Mucosa of descending colon (tissue), 3 donors: ENCODE results near the gene MAS1. TPM values are rescaled to one million over a fixed set of nuclear protein-coding genes. Genes with fewer than 3 reads are reported as not detected.

Experiments
- ATAC-seq: fragments of 200-7000 bp; cut with Tn5 transposase; one replicate; pipeline ENCODE4 v1.9.1; 2020; ENCODE audit warnings: mild to moderate bottlenecking, moderate library complexity
- DNase-seq, 3 donors: peaks; one replicate each; pipeline ENCODE4 v3.0.0-alpha.2; 2020
- H3K36me3 ChIP-seq: fragments of 200-600 bp; one replicate; pipeline ENCODE4 v1.8.0; 2021; ENCODE audit warnings: low read depth, mild to moderate bottlenecking
- H3K4me1 ChIP-seq: fragments of 200-600 bp; one replicate; pipeline ENCODE4 v1.8.0; 2021; ENCODE audit warnings: low read depth, mild to moderate bottlenecking
- H3K4me3 ChIP-seq: fragments of 200-600 bp; one replicate; pipeline ENCODE4 v1.8.0; 2021; ENCODE audit warnings: mild to moderate bottlenecking
- H3K9me3 ChIP-seq: fragments of 200-600 bp; one replicate; pipeline ENCODE4 v1.8.0; 2021; ENCODE audit warnings: mild to moderate bottlenecking
- CTCF ChIP-seq: fragments of 200-600 bp; IDR thresholded peaks from one replicate; pipeline ENCODE4 v1.8.0; 2022; ENCODE audit warnings: antibody characterized with exemption, mild to moderate bottlenecking
- intact Hi-C, 2 donors: fragments of 100-400 bp; cut with DNase I in 1 of 2; cut with micrococcal nuclease in 1 of 2; formaldehyde crosslinking; loops; one replicate each; pipeline versions ENCODE4 v1.11.0 to v1.11.1; 2022; cut with DNase I, micrococcal nuclease
- total RNA-seq, 3 donors: library from RNA; stranded (reverse); fragmentation: NEBNext Ultra II Directional in 2 of 3; extraction: Animal tissue kit (Norgen Biotek cat#: 25700) in 2 of 3; gene quantifications; one replicate each; pipeline versions ENCODE4 v1.2.1 to v1.2.4, GENCODE V29; 2021 to 2023
- donor health status: DM: no; HTN: no; CAD: no; lungs with moderate emphysema.
- donor health status: DM: no; HTN: no; CAD: no.
- donor health status: DM: no; HTN: yes; CAD: no.

MAS1 gene
- total RNA-seq, 3 donors from 2014 or later, result not detected

DNA sequence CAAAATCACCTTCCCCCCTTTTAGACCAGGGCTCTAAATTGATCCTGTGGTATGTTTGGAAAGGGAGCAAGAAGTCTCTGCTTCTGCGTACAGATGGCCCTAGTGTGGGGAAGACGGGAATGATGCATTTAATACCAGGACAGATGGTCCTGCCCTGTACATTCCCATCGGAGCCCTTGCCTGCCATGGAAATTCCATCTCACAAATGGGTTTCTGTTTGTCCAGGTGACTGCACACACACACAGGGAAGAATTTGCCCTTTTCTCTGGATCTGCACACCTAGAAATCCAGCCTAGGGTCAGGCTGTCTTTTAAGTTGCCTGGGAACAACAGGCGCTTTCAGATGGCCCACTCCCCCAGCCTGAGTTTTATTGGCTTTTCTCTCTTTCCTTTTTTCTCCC, 1.3 kb downstream of the MAS1 start:
- H3K4me3 ChIP-seq, result no peak overlapping the region
- H3K4me1 ChIP-seq, result no peaks in the 10 kb centered on the region
- H3K36me3 ChIP-seq, result no peaks in the 10 kb centered on the region
- H3K9me3 ChIP-seq, result no peaks in the 10 kb centered on the region
- no peak for DNase-seq
- ATAC-seq, result no peak
- intact Hi-C loops, result no loop called here
- TF ChIP-seq CTCF, result no peak

GRCh38 chr6:159893064-159893463, 2.3 kb downstream of the MAS1 start:
- Histone ChIP-seq H3K4me3 (no peak overlapping the region), H3K36me3 (no peaks in the 10 kb centered on the region), H3K4me1 (no peaks in the 10 kb centered on the region), H3K9me3 (no peaks in the 10 kb centered on the region)
- intact Hi-C loops, result no loop called here
- ATAC-seq (no peak), DNase-seq (no peak)
- no peak for TF ChIP-seq CTCF

- peak in 2 of 3 donors; percentile 11 to 35 for DNase-seq
- Histone ChIP-seq H3K36me3 (no peaks in the 10 kb centered on the region), H3K4me1 (no peaks in the 10 kb centered on the region), H3K4me3 (no peak overlapping the region), H3K9me3 (no peaks in the 10 kb centered on the region)
- ATAC-seq, result peak; percentile 77
- no peak for TF ChIP-seq CTCF
- intact Hi-C loops, result no loop called here
Measured at GRCh38 chr6:159894991-159895390, 4.2 kb downstream of the MAS1 start.

- Histone ChIP-seq H3K9me3 (no peaks in the 10 kb centered on the region), H3K4me1 (no peaks in the 10 kb centered on the region), H3K36me3 (no peaks in the 10 kb centered on the region), H3K4me3 (no peak overlapping the region)
- intact Hi-C loops, result no loop called here
- TF ChIP-seq CTCF, result no peak
- no peak for DNase-seq
- ATAC-seq, result no peak
Measured at GRCh38 chr6:159897603-159898002, 6.8 kb downstream of the MAS1 start.

GRCh38 chr6:159898519-159898918, 7.7 kb downstream of the MAS1 start:
- DNase-seq (no peak), ATAC-seq (no peak)
- no peaks in the 10 kb centered on the region for H3K4me1 ChIP-seq
- TF ChIP-seq CTCF, result no peak
- H3K4me3 ChIP-seq, result no peak overlapping the region
- H3K9me3 ChIP-seq, result no peaks in the 10 kb centered on the region
- intact Hi-C loops, result no loop called here
- H3K36me3 ChIP-seq, result no peaks in the 10 kb centered on the region
